Measurements from ENCODE around the gene HPCAL1. TPM values are rescaled to one million over a fixed set of nuclear protein-coding genes. Genes with fewer than 3 reads are reported as not detected.

Gene HPCAL1
- total RNA-seq, 1 experiment from 2014 or later: 312 TPM

- intact Hi-C loops (cut with micrococcal nuclease): no loop called here
- no peak overlapping the region for H3K4me3 ChIP-seq (ENCODE audit: low read length)
- H3K27me3 ChIP-seq (ENCODE audit: low read length): no peaks in the 10 kb centered on the region
- DNase-seq: peak; percentile 53
- CTCF ChIA-PET: no interaction called here
- H3K9me2 ChIP-seq (replicated peaks; ENCODE audit: low read length): no peaks in the 10 kb centered on the region
- no TSS peak for BruUV-seq (replicated peaks)
- peaks cover 25% of the 10 kb centered on the region for H3K36me3 ChIP-seq (ENCODE audit: low read depth, low read length)
- peak; percentile 4; the same call in 1 of the 2 replicates for ATAC-seq
- H2AFZ ChIP-seq (ENCODE audit: low read length): no peak overlapping the region
- H3K9ac ChIP-seq (ENCODE audit: low read length): no peak overlapping the region
- peak overlapping the region; percentile 58 for H3K27ac ChIP-seq (ENCODE audit: low read length)
- TF ChIP-seq CTCF (conservative IDR thresholded peaks at IDR 0.05; ENCODE audit: low read depth, low read length) (no peak), EZH2phosphoT487 (IDR thresholded peaks at IDR 0.05; ENCODE audit: borderline replicate concordance, low read length) (no peak), EZH2 (IDR thresholded peaks at IDR 0.05; ENCODE audit: low read length, unreplicated experiment) (no peak)
- peaks cover 3% of the 10 kb centered on the region for H3F3A ChIP-seq (ENCODE audit: low read length, unreplicated experiment)
- H3K9me3 ChIP-seq (ENCODE audit: low read length): no peaks in the 10 kb centered on the region
- peaks cover 67% of the 10 kb centered on the region for H3K79me2 ChIP-seq (ENCODE audit: low read length)
- no peaks in the 10 kb centered on the region for H4K20me1 ChIP-seq (ENCODE audit: low read length)
- H3K4me1 ChIP-seq (ENCODE audit: insufficient read depth, low read length): peaks cover 40% of the 10 kb centered on the region
- peak overlapping the region; percentile 13 for H3K4me2 ChIP-seq (ENCODE audit: low read length)
- POLR2A ChIA-PET (ENCODE audit: unreplicated experiment): no interaction called here
These were observed 110.8 kb downstream of the HPCAL1 start for GRCh38 chr2:10413503-10413902.

- DNase-seq (peak; percentile 89), ATAC-seq (peak; percentile 74)
- intact Hi-C loops (cut with micrococcal nuclease): no loop called here
- Histone ChIP-seq H3K36me3 (ENCODE audit: low read depth, low read length) (peaks cover 25% of the 10 kb centered on the region), H4K20me1 (ENCODE audit: low read length) (no peaks in the 10 kb centered on the region), H3K9ac (ENCODE audit: low read length) (no peak overlapping the region), H3K9me2 (replicated peaks; ENCODE audit: low read length) (no peaks in the 10 kb centered on the region), H3K4me1 (ENCODE audit: insufficient read depth, low read length) (peaks cover 34% of the 10 kb centered on the region), H3F3A (ENCODE audit: low read length, unreplicated experiment) (no peaks in the 10 kb centered on the region), H3K79me2 (ENCODE audit: low read length) (peaks cover 64% of the 10 kb centered on the region), H3K4me3 (ENCODE audit: low read length) (no peak overlapping the region), H2AFZ (ENCODE audit: low read length) (no peak overlapping the region), H3K4me2 (ENCODE audit: low read length) (peak overlapping the region; percentile 13), H3K9me3 (ENCODE audit: low read length) (no peaks in the 10 kb centered on the region), H3K27me3 (ENCODE audit: low read length) (no peaks in the 10 kb centered on the region), H3K27ac (ENCODE audit: low read length) (peak overlapping the region; percentile 58)
- BruUV-seq (replicated peaks): no TSS peak
- ChIA-PET POLR2A (ENCODE audit: unreplicated experiment) (no interaction called here), CTCF (no interaction called here)
- TF ChIP-seq EZH2 (IDR thresholded peaks at IDR 0.05; ENCODE audit: low read length, unreplicated experiment) (no peak), CTCF (conservative IDR thresholded peaks at IDR 0.05; ENCODE audit: low read depth, low read length) (no peak), EZH2phosphoT487 (IDR thresholded peaks at IDR 0.05; ENCODE audit: borderline replicate concordance, low read length) (no peak)
These were observed 111.3 kb downstream of the HPCAL1 start for GRCh38 chr2:10413991-10414451.

- peak overlapping the region; percentile 58 for H3K27ac ChIP-seq (ENCODE audit: low read length)
- peaks cover 25% of the 10 kb centered on the region for H3K36me3 ChIP-seq (ENCODE audit: low read depth, low read length)
- H3K9me3 ChIP-seq (ENCODE audit: low read length): no peaks in the 10 kb centered on the region
- no peak overlapping the region for H3K9ac ChIP-seq (ENCODE audit: low read length)
- H3K4me1 ChIP-seq (ENCODE audit: insufficient read depth, low read length): peaks cover 29% of the 10 kb centered on the region
- ATAC-seq: no peak
- no peak for TF ChIP-seq EZH2 (IDR thresholded peaks at IDR 0.05; ENCODE audit: low read length, unreplicated experiment)
- no peak for TF ChIP-seq EZH2phosphoT487 (IDR thresholded peaks at IDR 0.05; ENCODE audit: borderline replicate concordance, low read length)
- no peak for TF ChIP-seq CTCF (conservative IDR thresholded peaks at IDR 0.05; ENCODE audit: low read depth, low read length)
- DNase-seq: no peak
- H2AFZ ChIP-seq (ENCODE audit: low read length): no peak overlapping the region
- peaks cover 60% of the 10 kb centered on the region for H3K79me2 ChIP-seq (ENCODE audit: low read length)
- H3K9me2 ChIP-seq (replicated peaks; ENCODE audit: low read length): no peaks in the 10 kb centered on the region
- BruUV-seq (replicated peaks): no TSS peak
- H4K20me1 ChIP-seq (ENCODE audit: low read length): no peaks in the 10 kb centered on the region
- H3F3A ChIP-seq (ENCODE audit: low read length, unreplicated experiment): no peaks in the 10 kb centered on the region
- ChIA-PET POLR2A (ENCODE audit: unreplicated experiment) (no interaction called here), CTCF (no interaction called here)
- H3K4me2 ChIP-seq (ENCODE audit: low read length): peak overlapping the region; percentile 13
- intact Hi-C loops (cut with micrococcal nuclease): no loop called here
- no peaks in the 10 kb centered on the region for H3K27me3 ChIP-seq (ENCODE audit: low read length)
- H3K4me3 ChIP-seq (ENCODE audit: low read length): no peak overlapping the region
These were observed 111.9 kb downstream of the HPCAL1 start for GRCh38 chr2:10414591-10414990.
